Hematopoietic multipotent progenitor cell treated with erythropoietin and hydrocortisone succinate and interleukin-3 and kit ligand, for 8 days (in vitro differentiated cells): ENCODE data around the gene GFER.
A peak's percentile ranks its signal among the peaks of the same experiment; 100 is the strongest.

Experiments used
- DNase-seq: peaks from one replicate; pipeline ENCODE4 v3.0.0-alpha.2; 2015

The GFER gene

DNA sequence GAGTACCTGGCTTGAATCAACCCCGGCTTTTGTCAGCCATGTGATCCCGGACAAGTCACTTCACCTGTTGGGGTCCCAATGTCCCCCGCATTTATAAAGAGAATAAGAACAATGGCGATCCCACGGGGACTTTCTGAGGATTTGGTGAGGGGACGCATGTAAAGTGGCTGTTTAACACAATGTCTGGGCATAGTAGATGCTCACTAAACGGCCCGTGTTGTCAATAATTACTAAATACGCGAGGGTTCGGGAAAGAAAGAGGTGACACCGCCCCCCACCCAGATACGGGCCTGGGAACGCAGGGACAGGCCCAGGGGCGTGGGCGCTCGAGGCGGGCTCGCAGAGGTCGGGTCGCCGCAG is 7.6 kb downstream of the GFER start:
- no peak for DNase-seq

DNA sequence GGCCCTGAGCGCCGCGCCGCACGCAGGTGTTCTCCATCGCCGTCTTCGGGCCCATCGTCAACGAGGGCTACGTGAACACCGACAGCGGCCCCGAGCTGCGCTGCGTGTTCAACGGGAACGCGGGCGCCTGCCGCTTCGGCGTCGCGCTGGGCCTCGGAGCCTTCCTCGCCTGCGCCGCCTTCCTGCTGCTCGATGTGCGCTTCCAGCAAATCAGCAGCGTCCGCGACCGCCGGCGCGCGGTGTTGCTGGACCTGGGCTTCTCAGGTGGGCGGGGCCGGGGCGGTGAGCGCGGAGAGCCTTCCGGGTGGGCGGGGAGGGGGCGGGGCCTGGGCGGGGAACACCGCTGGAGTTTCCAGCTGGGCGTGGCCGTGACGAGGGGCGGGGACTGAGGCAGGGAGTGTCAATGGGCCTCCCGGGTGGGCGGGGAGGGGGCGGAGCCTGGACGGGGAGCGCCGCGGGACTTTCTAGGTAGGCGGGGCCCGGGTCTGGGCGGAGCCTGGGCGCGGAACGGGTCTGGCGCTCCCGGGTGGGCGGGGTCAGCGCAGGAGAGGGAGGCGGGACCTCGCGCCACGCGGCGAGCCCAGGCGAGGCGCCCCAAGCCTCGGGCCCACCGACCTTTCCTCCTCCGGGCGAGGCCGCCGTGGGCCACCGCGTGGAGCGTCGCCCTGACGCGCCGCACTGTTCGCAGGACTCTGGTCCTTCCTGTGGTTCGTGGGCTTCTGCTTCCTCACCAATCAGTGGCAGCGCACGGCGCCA is 8.1 kb downstream of the GFER start:
- DNase-seq: peak; percentile 89

DNA sequence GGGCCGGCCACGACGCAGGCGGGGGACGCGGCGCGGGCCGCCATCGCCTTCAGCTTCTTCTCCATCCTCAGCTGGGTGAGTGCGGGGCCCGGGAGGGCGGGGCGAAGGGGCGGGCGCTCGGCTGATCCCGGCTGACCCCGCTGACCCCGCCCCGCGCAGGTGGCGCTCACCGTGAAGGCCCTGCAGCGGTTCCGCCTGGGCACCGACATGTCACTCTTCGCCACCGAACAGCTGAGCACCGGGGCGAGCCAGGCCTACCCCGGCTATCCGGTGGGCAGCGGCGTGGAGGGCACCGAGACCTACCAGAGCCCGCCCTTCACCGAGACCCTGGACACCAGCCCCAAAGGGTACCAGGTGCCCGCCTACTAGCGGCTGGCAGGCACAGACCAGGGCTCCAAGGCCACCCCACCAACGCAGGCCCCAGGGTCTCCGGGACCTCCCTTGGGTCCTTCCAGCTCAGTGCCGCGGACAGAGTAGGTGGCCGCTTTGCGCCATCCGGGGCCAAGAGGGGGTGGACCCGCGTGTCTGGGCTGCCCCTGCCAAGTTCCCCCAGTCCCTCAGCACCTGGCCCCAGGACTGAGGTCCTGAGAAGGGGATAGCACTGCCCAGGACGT is 8.8 kb downstream of the GFER start:
- no peak for DNase-seq

DNA sequence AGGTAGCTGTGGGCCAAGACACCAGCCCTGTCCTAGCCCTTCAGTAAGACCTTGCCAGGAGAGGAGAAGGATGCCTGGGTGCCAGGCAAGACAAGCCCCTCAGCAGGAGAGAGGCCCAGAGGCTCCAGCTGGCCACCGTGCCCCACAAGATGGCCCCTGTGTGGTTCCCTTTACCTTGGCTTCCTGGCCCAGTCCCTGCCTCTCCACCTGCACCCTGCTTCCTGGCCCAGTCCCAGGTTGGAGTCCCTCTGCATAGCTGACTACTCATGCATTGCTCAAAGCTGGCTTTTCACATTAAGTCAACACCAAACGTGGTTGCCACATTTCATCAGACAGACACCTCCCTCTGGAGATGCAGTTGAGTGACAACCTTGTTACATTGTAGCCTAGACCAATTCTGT is 9.7 kb downstream of the GFER start:
- no peak for DNase-seq

DNA sequence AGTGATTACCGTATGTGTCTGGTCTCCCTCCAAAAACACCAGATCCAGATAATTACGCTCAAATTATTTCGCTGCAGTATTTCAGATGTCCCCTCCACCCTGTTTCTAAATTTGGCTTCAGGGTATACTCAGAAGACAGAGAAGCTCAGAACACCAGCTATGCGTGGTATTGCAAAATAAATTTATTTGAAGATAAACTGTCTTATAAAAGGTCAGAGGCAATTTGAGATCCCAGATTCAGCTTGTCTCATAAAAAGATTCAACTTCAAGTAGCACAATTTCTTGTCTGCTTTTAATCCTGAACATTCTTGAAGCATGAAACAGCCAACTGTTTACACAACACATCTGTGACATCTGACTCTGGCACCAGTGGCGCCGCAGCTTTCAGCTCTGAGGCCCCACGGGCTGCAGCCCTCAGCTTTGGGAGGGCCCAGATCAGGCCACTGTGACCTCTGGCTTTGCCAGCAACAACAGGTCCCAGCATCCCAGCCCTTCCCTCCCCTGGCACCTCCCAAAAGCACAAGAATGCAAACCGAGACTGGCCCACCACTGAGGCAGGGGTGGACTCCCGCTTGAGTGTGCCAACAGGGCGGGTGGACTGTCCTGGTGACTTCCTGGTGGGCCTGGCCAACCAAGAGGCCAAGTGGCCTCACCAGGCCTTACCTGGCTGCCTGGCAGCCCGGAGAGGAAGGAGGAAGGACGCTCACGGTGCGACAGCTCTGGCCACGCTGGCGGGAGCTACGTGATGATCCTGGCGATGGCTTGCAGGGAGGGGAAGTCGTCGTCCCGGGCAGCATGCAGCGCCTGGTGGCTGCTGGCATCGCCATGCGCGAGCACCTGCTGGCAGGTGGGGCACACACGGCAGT is 13.7 kb downstream of the GFER start:
- no peak for DNase-seq

DNA sequence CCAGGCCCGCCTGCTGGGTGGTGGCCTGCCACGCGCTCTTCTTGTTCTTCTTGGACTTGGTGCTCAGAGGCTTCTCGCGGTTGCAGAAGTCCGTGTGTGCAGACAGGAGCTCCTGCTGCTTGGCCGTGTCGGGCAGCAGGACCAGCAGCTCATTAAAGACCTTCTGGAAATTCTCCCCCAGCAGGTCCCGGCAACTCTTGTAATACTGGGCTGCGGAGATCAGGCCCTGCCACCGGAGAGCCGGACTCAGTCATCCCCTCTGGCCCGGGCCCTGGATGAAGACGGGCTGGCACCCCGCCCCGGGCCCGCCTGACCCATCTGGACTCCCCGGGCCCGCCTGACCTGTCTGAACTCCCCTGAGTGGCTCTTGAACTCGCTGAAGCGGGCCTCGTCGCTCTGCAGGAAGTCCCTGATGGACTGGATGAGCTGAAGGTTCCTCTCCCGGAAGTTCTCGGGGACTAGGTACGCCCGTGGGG is 14.4 kb downstream of the GFER start:
- no peak for DNase-seq

GRCh38 chr16:1998852-1999801 is 15.1 kb downstream of the GFER start:
- DNase-seq: no peak

- no peak for DNase-seq
Measured at GRCh38 chr16:1999866-2000514, 16.0 kb downstream of the GFER start.

DNA sequence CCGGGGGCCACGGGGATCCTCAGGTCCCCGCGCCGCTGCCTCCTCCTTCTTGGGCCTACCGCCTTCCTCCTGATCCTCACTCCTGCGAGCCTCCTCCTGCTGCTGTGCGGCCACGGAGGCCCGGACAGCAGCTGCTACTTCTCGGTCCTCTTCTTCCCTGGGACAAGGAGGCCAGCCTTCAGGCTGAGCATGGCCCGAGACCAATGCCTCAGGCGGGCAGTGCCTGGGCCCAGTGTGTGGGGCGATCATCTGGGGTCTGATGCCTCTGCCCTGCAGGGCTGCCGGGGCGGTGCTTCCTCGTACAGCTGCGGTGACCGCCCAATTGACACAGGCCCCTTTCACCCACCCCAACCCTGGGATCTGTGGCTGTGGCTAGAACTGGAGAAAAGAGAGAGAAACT is 17.0 kb downstream of the GFER start:
- DNase-seq: no peak

DNA sequence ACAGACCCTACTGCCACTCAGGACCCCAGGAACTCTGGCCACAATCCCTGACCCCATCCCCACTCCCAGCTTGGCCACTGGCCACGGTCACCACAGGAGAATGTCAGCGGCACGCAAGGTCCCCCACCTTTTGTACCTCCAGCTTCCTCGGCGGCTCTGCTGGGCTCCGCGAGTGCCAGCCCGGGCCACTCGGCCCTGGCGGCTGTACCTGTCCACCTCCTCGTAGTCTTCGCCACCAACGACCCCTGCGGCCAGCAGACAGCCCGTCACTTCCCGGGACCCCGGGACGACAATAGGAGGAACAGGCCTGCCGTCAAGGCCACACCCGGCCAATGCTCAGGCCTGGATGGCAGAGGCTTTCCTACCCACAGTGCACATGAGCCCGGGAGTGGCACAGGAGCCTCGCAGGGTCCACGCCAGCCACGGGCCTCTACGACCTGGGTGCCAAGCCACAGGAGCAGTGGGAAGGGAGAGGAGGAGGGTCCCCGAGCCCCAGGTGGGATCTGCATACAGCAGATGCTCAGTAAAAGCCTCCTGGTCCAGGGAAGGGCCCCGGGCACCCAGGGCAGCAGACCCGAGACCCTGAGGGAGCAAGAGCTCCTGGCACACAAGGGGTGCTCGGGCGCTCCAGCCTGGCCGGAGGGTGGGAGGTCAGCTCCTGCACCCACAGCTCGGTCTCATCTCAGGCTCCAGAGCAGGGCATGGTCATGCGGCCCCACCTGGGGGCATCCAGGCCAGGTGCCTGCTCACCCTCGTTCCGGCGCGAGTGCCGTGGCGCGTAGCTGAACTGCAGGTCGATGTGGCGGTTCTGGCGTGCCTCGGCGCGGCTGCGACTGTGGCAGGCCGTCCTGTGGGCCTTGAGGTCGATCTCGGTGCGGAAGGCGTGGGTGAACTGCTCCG is 17.7 kb downstream of the GFER start:
- no peak for DNase-seq

DNA sequence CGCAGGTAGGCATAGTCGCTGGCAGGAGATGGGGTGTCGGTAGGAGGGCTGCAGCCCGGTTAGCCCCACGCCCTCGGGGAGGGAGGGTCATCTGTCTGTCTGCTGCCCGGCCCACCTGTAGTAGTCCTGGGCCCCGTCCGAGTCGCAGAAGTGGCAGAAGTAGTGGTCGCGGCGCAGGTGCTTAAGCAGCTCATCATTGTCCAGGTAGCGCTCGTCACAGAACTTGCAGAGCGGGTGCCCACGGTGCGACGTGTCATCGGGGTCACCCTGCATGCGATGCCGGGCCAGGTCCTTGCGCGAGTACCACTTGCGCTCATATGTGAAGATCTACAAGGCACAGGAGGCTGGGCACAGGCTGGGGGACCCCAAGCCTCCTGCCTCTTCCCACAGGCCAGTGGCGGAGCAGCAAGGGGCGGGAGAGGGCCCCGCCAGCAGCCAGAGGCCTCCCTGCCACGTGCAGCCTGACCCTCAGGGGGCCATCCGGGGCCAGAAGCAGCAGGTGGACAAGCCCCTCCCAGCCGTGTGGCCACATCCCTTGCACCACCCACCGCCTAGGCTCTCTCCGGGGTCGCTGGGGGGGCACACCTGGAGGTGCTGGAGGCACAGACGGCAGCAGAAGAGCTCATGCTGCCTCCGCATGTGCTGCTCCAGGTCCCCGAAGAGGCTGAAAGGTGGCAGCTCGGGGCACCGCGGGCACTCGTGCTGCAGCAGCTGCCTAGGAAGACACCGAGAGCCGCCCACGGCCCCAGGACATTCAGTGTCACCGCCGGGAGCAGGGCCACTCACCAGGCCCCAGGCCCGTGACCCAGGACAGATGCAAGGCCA is 18.6 kb downstream of the GFER start:
- DNase-seq: no peak

GRCh38 chr16:2003231-2003826 is 19.3 kb downstream of the GFER start:
- DNase-seq: no peak

DNA sequence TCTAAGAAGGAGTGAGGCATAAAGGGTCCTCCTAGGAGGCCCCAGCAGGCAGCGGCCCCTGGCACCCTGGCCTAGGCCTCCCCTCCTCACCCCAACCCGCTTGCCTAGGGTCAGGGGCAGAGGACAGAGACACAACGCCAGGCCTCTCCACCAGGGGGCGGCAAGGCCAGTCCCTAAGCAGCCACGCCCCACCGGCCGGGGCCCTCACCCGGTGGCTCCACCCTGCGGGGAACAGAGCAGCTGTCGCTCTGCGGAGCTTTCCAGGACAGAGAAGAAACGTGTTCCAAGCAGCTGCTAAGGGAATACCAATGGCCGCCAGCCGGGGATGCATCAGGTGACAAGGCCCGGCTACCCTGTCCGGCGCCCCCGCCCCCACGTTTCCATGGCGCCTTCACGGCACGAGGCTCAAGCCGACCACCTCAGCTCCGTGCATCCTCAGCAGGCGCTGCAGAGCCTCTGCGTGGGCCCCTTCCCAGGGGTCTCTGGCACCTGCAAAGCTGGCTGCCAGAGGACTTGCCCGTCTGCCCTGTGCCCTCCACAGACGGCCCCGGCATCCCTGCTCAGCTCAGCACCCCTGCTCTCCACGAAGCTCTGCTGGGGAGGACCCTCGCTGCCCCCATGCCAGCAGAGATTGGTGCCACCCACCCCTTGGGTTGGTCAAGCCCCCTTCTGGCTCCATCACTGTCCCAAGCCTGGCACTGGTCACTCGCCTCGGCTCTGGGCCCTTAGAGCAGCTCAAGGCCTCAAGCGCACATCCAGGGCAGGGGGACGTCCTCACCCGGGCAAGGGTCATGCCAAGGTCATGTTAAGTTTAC is 20.0 kb downstream of the GFER start:
- peak; percentile 92 for DNase-seq

DNA sequence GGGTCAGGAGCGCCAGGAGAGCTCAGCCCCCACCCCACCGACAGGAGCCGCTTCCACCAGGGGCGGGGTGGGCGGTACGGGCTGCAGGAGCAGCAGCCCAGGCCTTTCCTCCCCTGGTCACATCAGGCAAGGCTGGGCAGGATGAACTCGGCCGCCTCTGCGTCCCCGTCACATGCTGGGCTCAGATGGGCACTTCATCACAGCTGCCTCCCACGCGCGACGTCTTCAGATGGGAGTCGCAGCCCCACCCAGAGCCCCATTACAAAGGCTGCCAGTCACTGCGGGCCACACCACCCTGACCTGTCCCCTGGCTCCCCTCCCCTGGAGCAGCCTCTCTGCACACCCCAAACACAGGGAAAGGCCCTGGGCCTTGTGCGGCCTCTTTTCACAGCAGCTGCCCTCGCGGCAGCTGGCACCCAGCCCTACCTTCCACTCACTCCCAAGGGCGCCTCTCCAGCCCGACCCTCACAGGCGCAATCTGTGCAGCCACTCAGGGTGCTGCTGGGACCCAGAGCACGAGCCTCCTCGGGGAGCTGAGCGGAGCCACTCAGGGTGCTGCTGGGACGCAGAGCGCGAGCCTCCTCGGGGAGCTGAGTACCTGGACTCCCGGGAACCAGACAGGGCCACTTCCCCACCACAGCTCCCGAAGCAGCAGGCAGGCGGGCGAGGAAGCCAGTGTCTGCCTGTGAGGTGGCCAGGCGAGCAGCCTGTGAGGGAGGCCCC is 21.0 kb downstream of the GFER start:
- no peak for DNase-seq

GRCh38 chr16:2005646-2006045 is 21.7 kb downstream of the GFER start:
- DNase-seq: peak; percentile 78

- no peak for DNase-seq
Measured at GRCh38 chr16:2006317-2006716, 22.3 kb downstream of the GFER start.

DNA sequence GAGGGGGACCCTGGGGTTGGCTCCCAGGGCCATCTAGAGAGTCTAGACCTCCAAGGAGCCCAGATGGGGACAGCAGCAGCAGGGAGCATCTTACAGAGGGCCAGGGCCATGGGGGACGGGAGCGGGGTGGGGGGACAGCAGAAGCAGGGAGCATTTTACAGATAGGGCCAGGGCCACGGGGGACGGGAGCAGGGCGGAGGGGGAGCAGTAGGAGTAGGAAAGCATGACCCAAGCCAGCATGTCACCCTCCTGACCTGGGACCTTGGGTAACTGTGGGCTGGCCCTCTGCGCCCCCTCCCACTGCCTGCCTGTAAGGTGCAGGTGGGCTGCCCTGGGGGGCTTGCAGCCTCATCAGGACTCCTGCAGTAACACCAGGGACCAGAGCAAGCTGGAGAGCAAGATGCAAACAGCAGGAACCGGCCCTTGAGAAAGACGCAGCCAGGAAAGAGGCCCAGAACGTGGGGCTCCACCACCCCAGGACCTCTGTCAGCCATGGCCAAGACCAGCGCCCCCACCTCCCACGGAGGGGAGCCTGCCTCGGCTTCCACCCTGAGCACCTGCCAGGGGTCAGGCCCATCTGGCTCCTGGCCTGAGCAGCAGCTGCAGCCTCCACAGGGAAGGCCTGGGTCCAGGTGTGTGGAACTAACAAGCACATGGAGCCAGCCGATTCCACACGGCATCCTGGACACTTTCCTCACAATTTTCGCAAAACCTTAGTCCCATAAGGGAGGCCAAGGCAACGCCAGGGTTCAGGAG is 23.3 kb downstream of the GFER start:
- DNase-seq: no peak
